GM20000 (cell line): ENCODE results near the gene TRAK1.

ENCODE experiments used
- DNase-seq: peaks from one replicate; pipeline ENCODE4 v3.0.0; 2012; ENCODE audit warnings: low spot score
- TF ChIP-seq, protein P1 (sequence below): IDR thresholded peaks from 2 replicates; pipeline ENCODE4 v1.5.1; 2012; ENCODE audit warnings: mild to moderate bottlenecking, control low read depth; ENCODE audit errors: extremely low read depth, missing control alignments

The TRAK1 gene

DNA sequence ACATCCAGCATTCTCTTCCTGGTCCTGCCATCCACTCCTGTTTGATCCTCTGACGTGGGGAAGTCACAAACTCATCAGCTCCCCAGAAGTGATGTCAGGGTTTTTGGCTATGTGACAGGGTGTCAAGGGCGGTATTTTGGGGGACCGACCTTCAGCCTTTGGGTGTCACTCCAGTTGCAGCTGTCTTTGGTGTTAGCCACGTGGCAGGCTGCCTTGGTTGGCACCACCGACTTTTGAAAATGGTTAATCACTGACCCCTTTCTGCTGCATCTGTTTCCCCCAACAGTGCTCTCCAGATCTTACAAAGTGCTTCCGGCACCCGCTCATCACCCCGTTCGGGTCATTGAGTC is 86.6 kb downstream of the TRAK1 start:
- TF ChIP-seq, protein P1, sequence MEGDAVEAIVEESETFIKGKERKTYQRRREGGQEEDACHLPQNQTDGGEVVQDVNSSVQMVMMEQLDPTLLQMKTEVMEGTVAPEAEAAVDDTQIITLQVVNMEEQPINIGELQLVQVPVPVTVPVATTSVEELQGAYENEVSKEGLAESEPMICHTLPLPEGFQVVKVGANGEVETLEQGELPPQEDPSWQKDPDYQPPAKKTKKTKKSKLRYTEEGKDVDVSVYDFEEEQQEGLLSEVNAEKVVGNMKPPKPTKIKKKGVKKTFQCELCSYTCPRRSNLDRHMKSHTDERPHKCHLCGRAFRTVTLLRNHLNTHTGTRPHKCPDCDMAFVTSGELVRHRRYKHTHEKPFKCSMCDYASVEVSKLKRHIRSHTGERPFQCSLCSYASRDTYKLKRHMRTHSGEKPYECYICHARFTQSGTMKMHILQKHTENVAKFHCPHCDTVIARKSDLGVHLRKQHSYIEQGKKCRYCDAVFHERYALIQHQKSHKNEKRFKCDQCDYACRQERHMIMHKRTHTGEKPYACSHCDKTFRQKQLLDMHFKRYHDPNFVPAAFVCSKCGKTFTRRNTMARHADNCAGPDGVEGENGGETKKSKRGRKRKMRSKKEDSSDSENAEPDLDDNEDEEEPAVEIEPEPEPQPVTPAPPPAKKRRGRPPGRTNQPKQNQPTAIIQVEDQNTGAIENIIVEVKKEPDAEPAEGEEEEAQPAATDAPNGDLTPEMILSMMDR = no peak
- no peak for DNase-seq

GRCh38 chr3:42179110-42179725 is 88.1 kb downstream of the TRAK1 start:
- TF ChIP-seq, protein P1 = no peak
- no peak for DNase-seq

- DNase-seq = no peak
- TF ChIP-seq, protein P1 = no peak
Observed at GRCh38 chr3:42180901-42181300, 89.7 kb downstream of the TRAK1 start.

DNA sequence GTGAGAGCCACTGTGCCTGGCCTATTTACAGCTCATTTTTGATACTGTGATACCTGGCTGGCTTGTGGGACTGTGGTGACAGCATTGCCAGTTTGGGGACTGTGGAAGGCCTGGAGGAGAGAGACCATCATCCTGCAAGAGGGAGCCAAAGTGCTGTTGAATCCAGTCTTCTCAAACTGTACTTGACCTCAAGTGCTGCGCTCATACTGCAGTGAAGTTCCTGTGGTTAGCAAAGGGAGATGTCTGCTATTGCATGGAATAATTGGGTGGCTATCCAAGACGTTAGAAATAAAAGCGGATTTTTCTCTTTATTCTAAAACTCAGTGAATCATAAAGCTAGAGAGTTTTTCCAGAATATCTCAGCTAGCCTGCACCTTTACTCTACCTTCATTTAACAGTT is 91.4 kb downstream of the TRAK1 start:
- TF ChIP-seq, protein P1 = no peak
- no peak for DNase-seq

DNA sequence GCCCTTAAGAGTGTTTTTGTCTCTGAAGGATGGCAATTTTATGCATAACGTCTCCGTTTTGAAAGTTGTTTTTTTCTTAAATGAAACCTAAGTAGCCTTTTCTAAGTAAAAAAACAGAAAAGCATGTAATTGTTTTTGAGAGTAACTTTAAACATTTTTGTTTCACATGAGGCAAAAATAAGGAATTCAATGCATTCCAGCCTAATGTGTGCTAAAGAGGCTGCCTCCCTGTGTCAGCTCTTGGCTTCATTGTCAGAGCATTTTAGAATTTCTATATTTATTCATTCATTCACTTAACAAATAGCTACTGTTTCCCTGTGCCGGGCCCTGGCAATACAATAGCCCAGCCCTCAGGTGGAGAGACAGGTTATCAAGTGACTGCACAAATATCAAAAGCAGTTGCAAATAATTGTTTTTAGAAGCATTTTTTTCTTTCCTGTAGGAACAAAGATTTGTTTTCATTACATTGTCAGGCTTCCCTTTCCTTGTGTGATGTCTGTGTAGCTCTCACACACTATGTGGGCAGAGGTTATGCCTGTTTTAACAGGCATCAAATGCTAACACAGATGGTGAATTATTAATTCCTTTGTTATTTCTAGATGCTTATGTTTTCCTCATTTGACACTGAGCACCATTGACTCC is 93.0 kb downstream of the TRAK1 start:
- no peak for DNase-seq
- TF ChIP-seq, protein P1 = no peak

DNA sequence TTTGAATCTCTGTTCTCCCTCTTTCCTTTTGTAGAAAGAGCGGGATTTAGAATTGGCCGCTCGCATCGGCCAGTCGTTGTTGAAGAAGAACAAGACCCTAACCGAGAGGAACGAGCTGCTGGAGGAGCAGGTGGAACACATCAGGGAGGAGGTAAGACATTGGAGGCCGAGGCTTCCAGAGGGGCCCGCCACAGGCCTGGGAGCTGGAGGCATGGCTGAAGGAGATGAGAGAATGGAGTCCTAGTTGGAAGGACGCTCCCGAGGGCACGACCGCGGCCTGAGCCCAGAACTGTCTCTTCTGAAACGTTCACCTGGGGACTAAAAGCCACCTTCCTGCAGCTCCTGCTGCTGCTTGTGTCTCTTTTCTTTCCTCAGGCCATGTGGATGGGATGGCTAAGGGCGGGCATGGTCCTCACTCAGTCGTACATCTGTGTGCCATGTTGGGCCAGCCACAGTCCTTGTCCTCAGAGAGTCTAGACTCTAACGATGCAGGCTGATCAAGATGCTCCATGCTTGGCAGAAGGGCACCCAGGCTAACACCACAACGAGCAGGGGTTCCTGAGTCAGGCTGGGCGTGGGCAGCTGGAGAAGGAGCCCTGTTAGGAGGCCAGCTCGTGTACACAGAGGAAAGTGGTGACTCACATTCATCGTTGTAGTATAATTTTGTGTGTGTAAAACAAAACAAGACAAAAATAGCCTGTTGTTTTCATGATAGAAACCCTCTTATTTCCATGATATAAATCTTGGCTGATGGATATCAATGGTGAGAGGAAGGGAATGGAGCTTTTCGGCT is 93.7 kb downstream of the TRAK1 start:
- no peak for DNase-seq
- TF ChIP-seq, protein P1 = no peak

DNA sequence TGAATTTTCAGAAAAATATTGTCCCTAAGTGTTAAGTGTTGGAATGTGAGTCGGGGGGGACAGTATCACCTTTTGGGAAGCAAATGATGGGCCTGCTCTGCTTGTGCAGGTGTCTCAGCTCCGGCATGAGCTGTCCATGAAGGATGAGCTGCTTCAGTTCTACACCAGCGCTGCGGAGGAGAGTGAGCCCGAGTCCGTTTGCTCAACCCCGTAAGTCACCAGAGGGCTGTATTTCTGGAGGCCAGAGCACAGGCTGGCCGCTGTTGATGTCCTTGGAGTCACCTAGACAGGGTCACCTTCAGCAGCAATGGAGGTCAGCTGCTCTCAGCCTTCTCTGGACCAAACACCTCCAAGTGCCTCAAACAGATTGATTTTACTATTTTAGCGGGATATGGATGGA is 96.8 kb downstream of the TRAK1 start:
- TF ChIP-seq, protein P1 = no peak
- DNase-seq = no peak
